ENCODE results near the gene IRGQ. TPM values are rescaled to one million over a fixed set of nuclear protein-coding genes. Genes with fewer than 3 reads are reported as not detected.

The IRGQ gene
- total and polyA plus RNA-seq, 2 donors from 2014 or later: 9.5 to 24.2 TPM

GRCh38 chr19:43622070-43622469 lies 26.1 kb upstream of the IRGQ start:
- H3K27me3 ChIP-seq (ENCODE audit: control insufficient read depth, insufficient read depth, low read length): no peaks in the 10 kb centered on the region
- FAIRE-seq (no peak), DNase-seq (no peak)

GRCh38 chr19:43620061-43621001 lies 24.4 kb upstream of the IRGQ start:
- FAIRE-seq: no peak
- Histone ChIP-seq H3K9me3 (ENCODE audit: control insufficient read depth in 2 of 3, insufficient read depth in 1 of 3, low read length in 3 of 3) (no peaks in the 10 kb centered on the region), H3K4me1 (ENCODE audit: control insufficient read depth in 2 of 3, insufficient read depth in 2 of 3, low read depth in 1 of 3, low read length in 3 of 3) (peaks cover 0 to 7% (median 0%) of the 10 kb centered on the region in 3 donors), H3K27ac (ENCODE audit: low read depth in 2 of 2, low read length in 2 of 2) (peak overlapping the region; percentile 93 to 95), H3K27me3 (ENCODE audit: control insufficient read depth, insufficient read depth, low read length) (no peaks in the 10 kb centered on the region), H3K9ac (ENCODE audit: low read length in 3 of 3) (peak overlapping the region; percentile 24 to 83 (median 80)), H3K36me3 (ENCODE audit: control insufficient read depth in 2 of 3, insufficient read depth in 3 of 3, low read length in 3 of 3) (no peaks in the 10 kb centered on the region), H3K4me3 (ENCODE audit: low read length in 3 of 3) (peak overlapping the region; percentile 79 to 97 (median 92))
- peak in 1 of 5 donors; percentile 28 for DNase-seq
- TF ChIP-seq, protein P1, sequence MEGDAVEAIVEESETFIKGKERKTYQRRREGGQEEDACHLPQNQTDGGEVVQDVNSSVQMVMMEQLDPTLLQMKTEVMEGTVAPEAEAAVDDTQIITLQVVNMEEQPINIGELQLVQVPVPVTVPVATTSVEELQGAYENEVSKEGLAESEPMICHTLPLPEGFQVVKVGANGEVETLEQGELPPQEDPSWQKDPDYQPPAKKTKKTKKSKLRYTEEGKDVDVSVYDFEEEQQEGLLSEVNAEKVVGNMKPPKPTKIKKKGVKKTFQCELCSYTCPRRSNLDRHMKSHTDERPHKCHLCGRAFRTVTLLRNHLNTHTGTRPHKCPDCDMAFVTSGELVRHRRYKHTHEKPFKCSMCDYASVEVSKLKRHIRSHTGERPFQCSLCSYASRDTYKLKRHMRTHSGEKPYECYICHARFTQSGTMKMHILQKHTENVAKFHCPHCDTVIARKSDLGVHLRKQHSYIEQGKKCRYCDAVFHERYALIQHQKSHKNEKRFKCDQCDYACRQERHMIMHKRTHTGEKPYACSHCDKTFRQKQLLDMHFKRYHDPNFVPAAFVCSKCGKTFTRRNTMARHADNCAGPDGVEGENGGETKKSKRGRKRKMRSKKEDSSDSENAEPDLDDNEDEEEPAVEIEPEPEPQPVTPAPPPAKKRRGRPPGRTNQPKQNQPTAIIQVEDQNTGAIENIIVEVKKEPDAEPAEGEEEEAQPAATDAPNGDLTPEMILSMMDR (IDR thresholded peaks at IDR 0.05; ENCODE audit: borderline replicate concordance, extremely low read depth, insufficient read depth): no peak
- intact Hi-C loops (cut with DNase I): no loop called here

More at GRCh38 chr19:43622070-43622469, 26.1 kb upstream of the IRGQ start:
- Histone ChIP-seq H3K36me3 (ENCODE audit: control insufficient read depth in 2 of 3, insufficient read depth in 3 of 3, low read length in 3 of 3) (no peaks in the 10 kb centered on the region), H3K4me1 (ENCODE audit: control insufficient read depth in 2 of 3, insufficient read depth in 2 of 3, low read depth in 1 of 3, low read length in 3 of 3) (peaks cover 0 to 7% (median 0%) of the 10 kb centered on the region in 3 donors), H3K9ac (ENCODE audit: low read length in 3 of 3) (no peak overlapping the region), H3K27ac (ENCODE audit: low read depth in 2 of 2, low read length in 2 of 2) (no peak overlapping the region), H3K9me3 (ENCODE audit: control insufficient read depth in 2 of 3, insufficient read depth in 1 of 3, low read length in 3 of 3) (no peaks in the 10 kb centered on the region), H3K4me3 (ENCODE audit: low read length in 3 of 3) (no peak overlapping the region)
- TF ChIP-seq, protein P1 (IDR thresholded peaks at IDR 0.05; ENCODE audit: borderline replicate concordance, extremely low read depth, insufficient read depth): no peak
- intact Hi-C loops (cut with DNase I): no loop called here

- H3K4me1 ChIP-seq (ENCODE audit: control insufficient read depth in 2 of 3, insufficient read depth in 2 of 3, low read depth in 1 of 3, low read length in 3 of 3): peaks cover 0 to 7% (median 0%) of the 10 kb centered on the region in 3 donors
- H3K27ac ChIP-seq (ENCODE audit: low read depth in 2 of 2, low read length in 2 of 2): peak within 1 kb of the TSS; percentile 93 to 95
- H3K9me3 ChIP-seq (ENCODE audit: control insufficient read depth in 2 of 3, insufficient read depth in 1 of 3, low read length in 3 of 3): no peaks in the 10 kb centered on the region
- H3K36me3 ChIP-seq (ENCODE audit: control insufficient read depth in 2 of 3, insufficient read depth in 3 of 3, low read length in 3 of 3): no peaks in the 10 kb centered on the region
- TF ChIP-seq, protein P1 (IDR thresholded peaks at IDR 0.05; ENCODE audit: borderline replicate concordance, extremely low read depth, insufficient read depth): no peak
- H3K27me3 ChIP-seq (ENCODE audit: control insufficient read depth, insufficient read depth, low read length): no peaks in the 10 kb centered on the region
- intact Hi-C loops (cut with DNase I): no loop called here
- FAIRE-seq (no peak), DNase-seq (peak; percentile 92 to 98 (median 96))
- peak within 1 kb of the TSS; percentile 83 to 98 (median 91) for H3K9ac ChIP-seq (ENCODE audit: low read length in 3 of 3)
- peak within 1 kb of the TSS; percentile 92 to 97 (median 92) for H3K4me3 ChIP-seq (ENCODE audit: low read length in 3 of 3)
Observed at GRCh38 chr19:43619262-43620060, 23.5 kb upstream of the IRGQ start, which contains the start of gene ZNF428. Gene ZNF428, minus strand, starts transcription at chr19:43619629. Its CDS starts 5,325 bp downstream, at chr19:43614304.

All from kidney (tissue), 14 donors.